NCI-H146 treated with DMSO at 0.1 percent for 48 hours (cell line): ENCODE data around the gene RPL10.

Source experiments
- DNase-seq: peaks from one replicate; lab custom pipeline; 2025; ENCODE audit not compliant: unreplicated experiment; lab: John Stamatoyannopoulos, UW

The RPL10 gene

GRCh38 chrX:154360155-154360713 is 37.9 kb upstream of the RPL10 start:
- DNase-seq = no peak

GRCh38 chrX:154362085-154362742 is 36.0 kb upstream of the RPL10 start:
- DNase-seq = no peak

GRCh38 chrX:154363706-154364439 is 34.3 kb upstream of the RPL10 start:
- no peak for DNase-seq

- no peak for DNase-seq
These were observed 33.1 kb upstream of the RPL10 start for GRCh38 chrX:154365052-154365600.

DNA sequence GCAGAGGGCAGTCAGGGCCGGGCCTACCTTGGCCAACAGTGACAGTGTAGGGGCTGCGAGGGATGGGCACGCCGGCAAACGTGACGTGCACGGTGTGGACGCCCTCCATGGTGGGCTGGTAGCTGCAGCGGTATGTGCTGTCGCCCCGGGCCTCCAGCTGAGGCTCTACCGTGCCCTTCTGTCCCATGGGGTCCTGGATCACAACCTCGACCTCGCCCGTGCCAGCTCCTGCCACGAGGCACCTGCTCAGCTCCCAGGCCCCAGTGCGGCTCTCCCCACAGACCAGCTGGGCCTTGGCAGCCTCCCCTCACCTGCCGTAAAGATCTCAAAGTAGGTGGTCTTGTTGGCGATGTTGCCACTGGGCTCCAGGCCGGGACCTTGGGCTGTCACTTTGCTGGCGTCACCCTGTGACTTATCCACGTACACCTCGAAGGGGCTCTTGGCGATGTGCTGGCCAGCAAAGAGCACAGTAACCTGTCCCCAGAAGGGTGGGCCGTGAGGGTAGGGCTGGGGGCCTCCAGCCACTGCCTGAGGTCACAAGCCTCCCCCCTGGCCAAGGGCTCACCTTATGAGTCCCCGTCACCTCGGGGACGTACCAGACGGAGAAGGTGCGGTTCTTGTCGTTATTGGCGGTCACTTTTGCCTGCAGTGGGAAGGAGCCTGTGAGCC is 32.0 kb upstream of the RPL10 start:
- DNase-seq = no peak

GRCh38 chrX:154366666-154367055 is 31.5 kb upstream of the RPL10 start:
- no peak for DNase-seq

DNA sequence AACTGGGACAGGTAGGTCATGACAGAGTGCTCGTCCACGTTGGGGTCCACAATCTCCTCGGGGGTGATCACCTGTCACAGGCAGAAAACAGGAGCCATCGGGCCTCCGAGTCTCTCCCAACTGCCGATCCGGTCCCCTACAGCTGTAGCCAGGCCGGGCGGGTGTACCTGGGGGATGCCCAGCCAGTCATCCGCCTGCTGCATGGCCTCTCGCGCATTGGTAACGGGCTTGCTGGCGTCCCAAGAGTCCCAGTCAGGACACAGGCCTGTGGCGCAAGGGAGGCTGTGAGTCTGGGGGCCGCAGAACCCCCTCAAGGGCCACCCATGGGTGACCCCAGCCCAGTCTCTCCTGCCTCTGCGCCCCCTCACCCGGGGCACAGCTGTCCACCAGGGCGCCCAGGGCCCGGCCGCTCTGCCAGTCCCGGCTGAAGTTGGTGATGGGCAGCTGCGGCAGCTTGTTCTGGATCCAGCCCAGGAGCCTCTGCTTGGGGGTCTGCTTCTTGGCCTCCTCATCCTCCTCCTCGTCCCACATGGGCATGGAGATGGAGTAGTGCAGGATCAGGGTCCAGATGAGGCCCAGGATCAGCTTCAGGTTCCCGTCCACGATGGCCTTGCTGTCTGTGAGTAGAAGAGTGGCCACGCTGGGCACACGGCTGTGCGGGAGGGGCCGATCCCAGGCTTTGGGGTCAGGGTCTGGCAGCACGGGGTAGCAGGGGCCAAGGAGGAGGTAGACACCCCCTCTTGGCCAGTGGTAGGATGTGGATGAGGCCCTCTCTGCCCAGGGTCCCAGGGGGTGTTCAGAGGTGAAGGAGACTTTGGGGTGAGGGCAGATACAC is 30.5 kb upstream of the RPL10 start:
- DNase-seq = no peak

- peak; percentile 22 for DNase-seq
These were observed 29.3 kb upstream of the RPL10 start for GRCh38 chrX:154368630-154369448.

- DNase-seq = peak; percentile 43
These were observed 28.5 kb upstream of the RPL10 start for GRCh38 chrX:154369449-154370299.

DNA sequence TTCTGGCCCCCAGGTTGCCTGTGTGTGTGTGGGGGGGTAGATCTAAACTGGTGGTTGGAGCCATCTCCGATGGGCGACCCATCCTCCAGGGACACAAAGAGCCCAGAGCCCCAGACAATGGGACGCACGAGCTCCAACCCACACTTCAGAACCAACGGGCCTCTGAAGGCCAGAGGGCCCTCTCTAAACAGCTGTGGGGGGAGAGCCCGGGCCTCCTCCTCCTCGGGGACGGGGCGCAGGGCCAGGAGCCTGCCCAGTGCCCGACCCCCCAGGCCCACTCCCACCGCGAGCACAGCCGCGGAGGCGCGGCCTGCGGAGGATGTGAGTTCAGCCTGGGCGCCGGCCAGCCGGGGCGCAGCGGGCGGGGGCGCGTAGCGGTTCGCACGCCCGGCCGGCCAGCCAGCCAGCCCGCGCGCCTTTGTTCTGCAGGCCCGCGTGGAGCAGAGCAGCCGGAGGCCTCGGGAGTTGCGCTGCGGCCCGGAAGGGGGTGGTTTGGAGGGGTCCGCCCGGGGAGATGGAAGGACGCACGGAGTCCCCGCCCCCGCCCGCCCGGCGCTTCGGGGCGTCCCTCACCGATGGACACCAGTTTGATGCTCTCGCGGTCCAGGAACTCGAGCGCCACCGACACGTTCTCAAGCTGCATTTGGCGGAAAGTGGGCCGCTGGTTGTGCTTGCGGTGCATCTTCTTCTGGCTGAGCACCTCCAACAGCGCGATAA is 27.7 kb upstream of the RPL10 start:
- DNase-seq = no peak

GRCh38 chrX:154371017-154371788 is 27.0 kb upstream of the RPL10 start:
- peak; percentile 74 for DNase-seq

DNA sequence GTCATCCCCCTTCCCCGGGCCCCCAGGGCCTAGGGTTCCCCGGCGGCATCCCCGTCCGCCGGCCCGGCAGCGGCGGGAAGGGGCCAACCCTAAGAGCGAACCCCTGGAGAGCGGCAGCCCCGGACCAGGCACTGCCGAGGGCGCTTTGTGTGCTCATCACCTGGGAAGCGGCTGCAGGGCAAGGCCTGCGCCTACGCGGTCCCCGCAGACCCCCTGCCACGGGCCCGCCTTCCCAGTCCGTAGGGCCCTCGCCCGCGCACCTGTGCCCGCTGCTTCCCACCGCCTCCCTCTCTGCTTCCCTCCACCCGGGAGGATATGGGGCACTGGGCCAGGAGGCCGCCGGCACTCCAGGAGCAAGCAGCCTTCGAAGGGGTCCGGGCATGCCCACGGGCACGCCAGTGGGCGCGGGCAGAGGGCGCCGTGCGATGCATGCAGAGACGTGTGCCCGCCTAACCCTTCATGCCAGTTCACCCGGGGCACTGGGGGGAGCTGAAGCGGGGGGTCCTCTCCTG is 26.3 kb upstream of the RPL10 start:
- no peak for DNase-seq

- DNase-seq = no peak
These were observed 25.6 kb upstream of the RPL10 start for GRCh38 chrX:154372612-154373022.

- peak; percentile 86 for DNase-seq
These were observed 24.6 kb upstream of the RPL10 start for GRCh38 chrX:154373340-154374306.

DNA sequence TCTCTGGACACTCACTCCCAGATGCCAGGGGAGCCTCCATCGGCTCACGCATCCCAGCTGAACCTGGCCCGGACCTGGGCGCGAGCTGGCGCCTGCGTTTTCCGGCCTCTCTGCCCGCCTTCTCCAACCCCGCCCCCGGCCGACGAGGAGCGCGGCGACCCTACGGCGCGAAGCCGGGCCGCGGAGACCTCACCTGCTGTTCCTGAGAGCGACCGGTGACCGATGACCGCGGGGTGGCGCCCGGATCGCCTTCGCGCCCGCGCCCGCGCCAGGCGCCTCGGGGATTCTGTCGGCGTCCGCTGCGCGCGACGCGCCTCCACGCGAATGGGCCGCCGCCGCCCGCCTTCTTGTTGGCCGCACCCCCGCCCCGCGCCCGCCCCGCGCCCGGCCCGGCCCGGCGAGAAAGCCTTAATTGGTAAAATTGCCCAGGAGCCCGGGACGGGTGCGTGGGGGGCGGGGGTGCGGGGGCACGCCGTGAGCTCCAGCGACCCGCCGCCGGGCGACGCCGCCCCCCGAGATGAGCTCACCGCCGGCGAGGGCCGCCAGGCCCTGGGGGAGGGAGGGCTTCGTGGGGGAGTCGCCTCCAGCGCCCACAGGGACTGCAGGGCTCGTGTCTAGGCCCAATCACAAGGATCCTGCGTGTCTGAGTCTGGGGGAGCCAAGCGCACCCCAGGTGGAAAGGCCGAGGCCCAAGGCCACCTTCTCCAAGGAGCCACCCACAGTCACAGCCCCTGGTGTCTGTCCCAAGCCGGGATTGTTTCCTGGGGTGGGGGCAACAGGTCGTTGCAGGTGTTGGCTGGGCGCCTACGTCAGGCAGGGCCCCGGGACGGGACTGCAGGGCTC is 23.6 kb upstream of the RPL10 start, which contains the start of gene FLNA:
Gene FLNA, minus strand, starts transcription at position 322 of the 843 bp plus-strand sequence. CDS start 3,389 bp downstream, outside the sequence.
- DNase-seq = no peak
